ENCODE results near the gene EIPR1.

Gene EIPR1

DNA sequence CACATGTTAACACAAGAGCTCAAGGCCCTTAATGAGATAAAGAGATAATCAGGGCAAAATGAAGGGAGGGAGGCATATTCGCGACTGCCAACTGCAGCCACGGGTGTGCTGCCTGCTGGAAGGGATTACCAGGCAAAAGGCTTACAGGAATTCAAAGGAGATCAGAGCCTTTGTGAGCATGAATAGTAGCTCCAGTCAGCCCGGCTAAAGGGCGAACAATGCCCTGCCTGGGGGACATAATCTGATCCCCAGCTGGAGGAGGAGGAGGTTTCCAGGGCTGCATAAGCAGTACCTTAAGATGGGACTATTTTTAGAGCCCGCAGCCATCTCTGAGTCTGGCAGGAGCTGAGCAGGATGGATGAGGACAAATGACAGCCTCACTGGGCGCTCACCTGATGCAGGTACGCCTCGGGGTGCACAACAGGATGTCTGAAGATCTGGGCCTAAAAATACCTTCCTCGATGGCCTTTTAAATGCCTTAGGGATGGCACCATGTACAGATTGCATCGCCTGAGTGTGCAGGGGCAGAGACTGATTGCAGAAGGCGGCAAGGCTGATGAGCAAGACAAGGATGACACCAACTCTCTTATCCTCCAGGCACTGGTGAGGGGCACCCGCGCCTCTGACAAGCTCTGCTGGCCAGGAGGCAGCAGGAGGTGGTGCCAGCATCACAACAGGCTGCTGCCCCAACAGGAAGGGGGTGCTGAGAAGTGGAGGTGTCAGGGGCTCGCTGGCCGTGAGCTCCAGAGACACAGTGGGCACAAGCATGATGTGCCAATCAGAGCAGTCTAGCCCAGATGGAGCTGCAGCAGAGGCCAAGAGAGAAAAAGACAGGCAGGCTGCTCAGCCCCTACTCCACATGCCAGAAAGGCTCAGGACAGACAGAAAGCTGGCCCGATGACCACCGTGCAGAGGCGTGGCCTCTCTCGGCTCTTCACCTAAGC is 111.4 kb downstream of the EIPR1 start:
- Histone ChIP-seq H3K4me3 (ENCODE audit: insufficient read depth, low read length, poor library complexity, severe bottlenecking) (no peak overlapping the region), H3F3A (ENCODE audit: insufficient read depth) (no peaks in the 10 kb centered on the region), H3K9me2 (replicated peaks; ENCODE audit: insufficient read depth, low read length) (no peaks in the 10 kb centered on the region), H3K4me2 (ENCODE audit: low read depth, low read length, poor library complexity, severe bottlenecking) (no peak overlapping the region), H2AFZ (ENCODE audit: low read depth, low read length, severe bottlenecking) (no peak overlapping the region), H3K27me3 (ENCODE audit: low read length) (no peaks in the 10 kb centered on the region), H4K20me1 (ENCODE audit: low read depth, low read length) (no peaks in the 10 kb centered on the region), H3K9ac (ENCODE audit: low read length) (no peak overlapping the region), H3K27ac (ENCODE audit: low read depth, low read length) (no peak overlapping the region), H3K9me3 (ENCODE audit: insufficient read depth, low read length) (no peaks in the 10 kb centered on the region), H3K36me3 (ENCODE audit: low read length) (no peaks in the 10 kb centered on the region), H3K79me2 (ENCODE audit: insufficient read depth, low read length) (no peaks in the 10 kb centered on the region)
- no peak for TF ChIP-seq EZH2phosphoT487 (conservative IDR thresholded peaks at IDR 0.05; ENCODE audit: low read length)
- TF ChIP-seq, protein P1, sequence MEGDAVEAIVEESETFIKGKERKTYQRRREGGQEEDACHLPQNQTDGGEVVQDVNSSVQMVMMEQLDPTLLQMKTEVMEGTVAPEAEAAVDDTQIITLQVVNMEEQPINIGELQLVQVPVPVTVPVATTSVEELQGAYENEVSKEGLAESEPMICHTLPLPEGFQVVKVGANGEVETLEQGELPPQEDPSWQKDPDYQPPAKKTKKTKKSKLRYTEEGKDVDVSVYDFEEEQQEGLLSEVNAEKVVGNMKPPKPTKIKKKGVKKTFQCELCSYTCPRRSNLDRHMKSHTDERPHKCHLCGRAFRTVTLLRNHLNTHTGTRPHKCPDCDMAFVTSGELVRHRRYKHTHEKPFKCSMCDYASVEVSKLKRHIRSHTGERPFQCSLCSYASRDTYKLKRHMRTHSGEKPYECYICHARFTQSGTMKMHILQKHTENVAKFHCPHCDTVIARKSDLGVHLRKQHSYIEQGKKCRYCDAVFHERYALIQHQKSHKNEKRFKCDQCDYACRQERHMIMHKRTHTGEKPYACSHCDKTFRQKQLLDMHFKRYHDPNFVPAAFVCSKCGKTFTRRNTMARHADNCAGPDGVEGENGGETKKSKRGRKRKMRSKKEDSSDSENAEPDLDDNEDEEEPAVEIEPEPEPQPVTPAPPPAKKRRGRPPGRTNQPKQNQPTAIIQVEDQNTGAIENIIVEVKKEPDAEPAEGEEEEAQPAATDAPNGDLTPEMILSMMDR (IDR thresholded peaks at IDR 0.05; ENCODE audit: insufficient read depth, low read length, poor library complexity, severe bottlenecking) = no peak

DNA sequence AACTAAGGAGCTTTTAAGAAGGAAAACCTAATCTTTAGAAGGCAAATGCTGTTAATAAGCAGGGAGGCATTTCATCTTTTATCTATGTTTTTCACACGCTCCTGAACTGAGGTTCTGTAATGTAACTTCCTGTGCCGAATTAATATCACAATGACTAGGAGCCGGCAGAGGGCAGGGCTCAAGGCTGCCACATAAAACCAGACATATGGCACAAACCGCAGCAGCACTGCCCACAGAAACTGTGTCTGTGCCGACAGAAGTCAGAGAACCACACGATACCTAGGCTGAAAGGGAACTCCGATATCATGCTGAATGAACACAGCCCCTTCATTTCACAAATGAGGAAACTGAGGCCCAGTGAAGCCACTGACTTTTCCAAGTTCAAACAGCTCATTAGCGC is 112.1 kb downstream of the EIPR1 start:
- Histone ChIP-seq H3K27me3 (ENCODE audit: low read length) (no peaks in the 10 kb centered on the region), H3K9ac (ENCODE audit: low read length) (no peak overlapping the region), H3K9me2 (replicated peaks; ENCODE audit: insufficient read depth, low read length) (no peaks in the 10 kb centered on the region), H3K36me3 (ENCODE audit: low read length) (no peaks in the 10 kb centered on the region), H3K9me3 (ENCODE audit: insufficient read depth, low read length) (no peaks in the 10 kb centered on the region), H2AFZ (ENCODE audit: low read depth, low read length, severe bottlenecking) (no peak overlapping the region), H3F3A (ENCODE audit: insufficient read depth) (no peaks in the 10 kb centered on the region), H3K4me3 (ENCODE audit: insufficient read depth, low read length, poor library complexity, severe bottlenecking) (no peak overlapping the region), H3K4me2 (ENCODE audit: low read depth, low read length, poor library complexity, severe bottlenecking) (no peak overlapping the region), H3K27ac (ENCODE audit: low read depth, low read length) (no peak overlapping the region), H3K79me2 (ENCODE audit: insufficient read depth, low read length) (no peaks in the 10 kb centered on the region), H4K20me1 (ENCODE audit: low read depth, low read length) (no peaks in the 10 kb centered on the region)
- TF ChIP-seq, protein P1 (IDR thresholded peaks at IDR 0.05; ENCODE audit: insufficient read depth, low read length, poor library complexity, severe bottlenecking) = no peak
- TF ChIP-seq EZH2phosphoT487 (conservative IDR thresholded peaks at IDR 0.05; ENCODE audit: low read length) = no peak

DNA sequence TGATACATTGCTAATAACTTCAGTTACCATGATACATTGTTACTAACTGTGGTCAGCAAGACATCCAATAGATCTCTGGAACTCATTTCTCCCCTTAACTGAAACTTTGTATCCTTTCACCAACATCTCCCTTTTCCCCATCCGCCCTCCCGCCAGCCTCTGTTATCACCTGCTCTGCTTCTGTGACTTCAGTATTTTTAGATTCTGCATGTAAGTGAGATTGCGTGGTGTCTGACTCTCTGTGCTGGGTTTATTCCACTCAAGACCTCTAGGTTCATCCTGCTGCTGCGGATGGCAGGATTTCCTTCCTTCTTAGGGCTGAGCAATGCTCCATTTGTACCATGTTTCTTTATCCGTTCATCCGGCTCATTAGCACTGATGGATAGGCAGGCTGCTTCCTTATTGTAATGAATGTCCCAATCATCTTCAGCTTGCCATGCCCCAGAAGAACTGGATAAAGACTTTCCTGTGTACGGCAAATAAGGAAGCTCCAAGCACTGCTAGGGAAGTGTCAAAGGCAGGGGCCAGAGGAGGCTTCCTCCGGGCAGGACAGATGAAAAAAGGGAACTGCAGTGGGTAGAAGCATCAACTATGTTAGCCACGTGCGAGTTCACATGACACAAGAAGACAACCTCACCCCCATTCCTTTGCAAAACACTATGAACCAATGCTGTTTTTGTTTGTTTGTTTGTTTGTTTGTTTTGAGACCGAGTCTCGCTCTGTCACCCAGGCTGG is 113.4 kb downstream of the EIPR1 start:
- H3K36me3 ChIP-seq (ENCODE audit: low read length) = no peaks in the 10 kb centered on the region
- no peak overlapping the region for H3K4me2 ChIP-seq (ENCODE audit: low read depth, low read length, poor library complexity, severe bottlenecking)
- no peak overlapping the region for H3K27ac ChIP-seq (ENCODE audit: low read depth, low read length)
- no peak overlapping the region for H3K9ac ChIP-seq (ENCODE audit: low read length)
- H3K9me2 ChIP-seq (replicated peaks; ENCODE audit: insufficient read depth, low read length) = no peaks in the 10 kb centered on the region
- no peak overlapping the region for H2AFZ ChIP-seq (ENCODE audit: low read depth, low read length, severe bottlenecking)
- H4K20me1 ChIP-seq (ENCODE audit: low read depth, low read length) = no peaks in the 10 kb centered on the region
- no peaks in the 10 kb centered on the region for H3K27me3 ChIP-seq (ENCODE audit: low read length)
- H3K9me3 ChIP-seq (ENCODE audit: insufficient read depth, low read length) = no peaks in the 10 kb centered on the region
- H3K79me2 ChIP-seq (ENCODE audit: insufficient read depth, low read length) = no peaks in the 10 kb centered on the region
- H3F3A ChIP-seq (ENCODE audit: insufficient read depth) = no peaks in the 10 kb centered on the region
- H3K4me3 ChIP-seq (ENCODE audit: insufficient read depth, low read length, poor library complexity, severe bottlenecking) = no peak overlapping the region
- TF ChIP-seq, protein P1 (IDR thresholded peaks at IDR 0.05; ENCODE audit: insufficient read depth, low read length, poor library complexity, severe bottlenecking) = no peak
- no peak for TF ChIP-seq EZH2phosphoT487 (conservative IDR thresholded peaks at IDR 0.05; ENCODE audit: low read length)
